Smooth muscle cell (in vitro differentiated cells): ENCODE results near the gene GPLD1. TPM values are rescaled to one million over a fixed set of nuclear protein-coding genes. Genes with fewer than 3 reads are reported as not detected.
A peak's percentile ranks its signal among the peaks of the same experiment; 100 is the strongest.

Experiments
- DNase-seq: peaks from one replicate; lab custom pipeline; 2025; ENCODE audit not compliant: unreplicated experiment; lab: John Stamatoyannopoulos, UW
- H2AFZ ChIP-seq: fragments of 200-600 bp; sonication (generic); 2 replicates; pipeline ENCODE4 v1.6.0; 2016; ENCODE audit warnings: antibody characterized with exemption, low read depth, mild to moderate bottlenecking
- H3F3A ChIP-seq: fragments of 200-600 bp; sonication (generic); 2 replicates; pipeline ENCODE4 v1.6.0; 2017; ENCODE audit warnings: antibody characterized with exemption, low read depth
- H3K27ac ChIP-seq: fragments of 200-600 bp; sonication (generic); 2 replicates; pipeline ENCODE4 v1.5.1; 2016; ENCODE audit warnings: low read depth, mild to moderate bottlenecking
- H3K27me3 ChIP-seq: fragments of 200-600 bp; sonication (generic); 2 replicates; pipeline ENCODE4 v1.6.1; 2016; ENCODE audit warnings: low read depth, mild to moderate bottlenecking
- H3K36me3 ChIP-seq: fragments of 200-600 bp; sonication (generic); 2 replicates; pipeline ENCODE4 v1.5.1; 2016; ENCODE audit warnings: low read depth
- H3K4me1 ChIP-seq: fragments of 200-600 bp; sonication (generic); 2 replicates; pipeline ENCODE4 v1.5.1; 2016; ENCODE audit warnings: low read depth
- H3K4me2 ChIP-seq: fragments of 200-600 bp; sonication (generic); 2 replicates; pipeline ENCODE4 v1.6.0; 2016; ENCODE audit warnings: mild to moderate bottlenecking
- H3K4me3 ChIP-seq: fragments of 200-600 bp; sonication (generic); 2 replicates; pipeline ENCODE4 v1.5.1; 2016; ENCODE audit warnings: mild to moderate bottlenecking
- H3K79me2 ChIP-seq: fragments of 200-600 bp; sonication (generic); 2 replicates; pipeline ENCODE4 v1.6.0; 2016; ENCODE audit warnings: low read depth, mild to moderate bottlenecking
- H3K9ac ChIP-seq: fragments of 200-600 bp; sonication (generic); 2 replicates; pipeline ENCODE4 v1.6.0; 2016; ENCODE audit warnings: low read depth
- H3K9me3 ChIP-seq: fragments of 200-600 bp; sonication (generic); replicated peaks from 2 replicates; pipeline ENCODE4 v1.5.1; 2016; ENCODE audit warnings: low read depth
- H4K20me1 ChIP-seq: fragments of 200-600 bp; sonication (generic); 2 replicates; pipeline ENCODE4 v1.6.0; 2016; ENCODE audit warnings: low read depth
- CTCF ChIP-seq: fragments of 200-600 bp; sonication (generic); IDR thresholded peaks from 2 replicates; pipeline ENCODE4 v1.5.1; 2017; ENCODE audit warnings: borderline replicate concordance, mild to moderate bottlenecking, antibody characterized with exemption; ENCODE audit not compliant: insufficient read depth, poor library complexity, severe bottlenecking
- WGBS: methylation state at CpG from one replicate; pipeline ENCODE4 v1.1.7; 2016; ENCODE audit warnings: low lambda C conversion rate; 5-methylcytosine and 5-hydroxymethylcytosine counted together
- polyA plus RNA-seq: library from polyadenylated mRNA; unstranded; fragments of >200 nt; fragmentation: Nextera tagmentation; extraction: Ambion mirVana; gene quantifications from 2 replicates; pipeline ENCODE4 v1.2.1, GENCODE V29; 2016
- total RNA-seq: library from RNA; depleted of rRNA; stranded (reverse); fragments of >200 nt; gene quantifications from 2 replicates; pipeline ENCODE4 v1.2.3, GENCODE V29; 2014

The GPLD1 gene
- total and polyA plus RNA-seq, 2 experiments from 2014 or later, result 0.13 to 0.14 TPM

GRCh38 chr6:24410622-24411021 lies 78.8 kb downstream of the GPLD1 start:
- no peak overlapping the region for H3K4me3 ChIP-seq
- H3K27ac ChIP-seq, result no peak overlapping the region
- no peaks in the 10 kb centered on the region for H3K27me3 ChIP-seq
- no peak for TF ChIP-seq CTCF
- no peak overlapping the region for H3K4me2 ChIP-seq
- no peak overlapping the region for H3K9ac ChIP-seq
- no peak for DNase-seq
- H4K20me1 ChIP-seq, result peaks cover 30% of the 10 kb centered on the region
- H3F3A ChIP-seq, result no peaks in the 10 kb centered on the region
- no peaks in the 10 kb centered on the region for H3K4me1 ChIP-seq
- no peak overlapping the region for H2AFZ ChIP-seq
- peaks cover 4% of the 10 kb centered on the region for H3K79me2 ChIP-seq
- H3K36me3 ChIP-seq, result peaks cover 24% of the 10 kb centered on the region
- H3K9me3 ChIP-seq, result no peaks in the 10 kb centered on the region
- 98% methylated on average over 3 of the region's 3 CpGs for WGBS

GRCh38 chr6:24408719-24409410 lies 80.5 kb downstream of the GPLD1 start:
- Histone ChIP-seq H3K27ac (no peak overlapping the region), H3K27me3 (no peaks in the 10 kb centered on the region), H3F3A (no peaks in the 10 kb centered on the region), H4K20me1 (peaks cover 47% of the 10 kb centered on the region), H3K4me2 (no peak overlapping the region), H2AFZ (no peak overlapping the region), H3K9ac (no peak overlapping the region), H3K4me3 (no peak overlapping the region), H3K79me2 (peaks cover 22% of the 10 kb centered on the region), H3K4me1 (peaks cover 3% of the 10 kb centered on the region), H3K9me3 (no peaks in the 10 kb centered on the region), H3K36me3 (peaks cover 23% of the 10 kb centered on the region)
- no peak for TF ChIP-seq CTCF
- DNase-seq, result no peak
- 91% methylated on average over 2 of the region's 2 CpGs for WGBS

GRCh38 chr6:24405262-24405661 lies 84.1 kb downstream of the GPLD1 start:
- TF ChIP-seq CTCF, result no peak
- H3K27ac ChIP-seq, result no peak overlapping the region
- no peak for DNase-seq

GRCh38 chr6:24403501-24403824 lies 85.9 kb downstream of the GPLD1 start:
- DNase-seq, result no peak
- peak overlapping the region; percentile 96 for H2AFZ ChIP-seq
- H3K36me3 ChIP-seq, result peaks cover 12% of the 10 kb centered on the region
- H4K20me1 ChIP-seq, result peaks cover 31% of the 10 kb centered on the region
- 1% methylated on average over 12 of the region's 12 CpGs for WGBS
- peak overlapping the region; percentile 76 for H3K4me3 ChIP-seq
- peaks cover 43% of the 10 kb centered on the region for H3K79me2 ChIP-seq
- peaks cover 16% of the 10 kb centered on the region for H3K4me1 ChIP-seq
- H3K27me3 ChIP-seq, result peaks cover 5% of the 10 kb centered on the region
- peak overlapping the region; percentile 91 for H3K4me2 ChIP-seq
- no peaks in the 10 kb centered on the region for H3K9me3 ChIP-seq
- no peak overlapping the region for H3K27ac ChIP-seq
- H3F3A ChIP-seq, result no peaks in the 10 kb centered on the region
- TF ChIP-seq CTCF, result no peak
- peak overlapping the region; percentile 76 for H3K9ac ChIP-seq

More at GRCh38 chr6:24405262-24405661, 84.1 kb downstream of the GPLD1 start:
- peaks cover 23% of the 10 kb centered on the region for H3K36me3 ChIP-seq
- no peaks in the 10 kb centered on the region for H3F3A ChIP-seq
- H3K4me3 ChIP-seq, result no peak overlapping the region
- 73% methylated on average over 5 of the region's 5 CpGs for WGBS
- H3K9me3 ChIP-seq, result no peaks in the 10 kb centered on the region
- no peak overlapping the region for H2AFZ ChIP-seq
- no peaks in the 10 kb centered on the region for H3K27me3 ChIP-seq
- no peak overlapping the region for H3K4me2 ChIP-seq
- H3K79me2 ChIP-seq, result peaks cover 43% of the 10 kb centered on the region
- peaks cover 16% of the 10 kb centered on the region for H3K4me1 ChIP-seq
- no peak overlapping the region for H3K9ac ChIP-seq
- peaks cover 46% of the 10 kb centered on the region for H4K20me1 ChIP-seq
